Gastroesophageal sphincter (tissue), 4 donors: ENCODE measurements around the gene TMEM217. TPM values are rescaled to one million over a fixed set of nuclear protein-coding genes. Genes with fewer than 3 reads are reported as not detected.
A peak's percentile ranks its signal among the peaks of the same experiment; 100 is the strongest.

Experiments
- ATAC-seq: fragments of 150-250 bp; one replicate; pipeline ENCODE4 v1.9.1; 2016; ENCODE audit warnings: mild to moderate bottlenecking, moderate library complexity
- H3K27ac ChIP-seq, 4 donors: fragments of 200-600 bp; sonication (generic) in 3 of 4; 1 replicate in 3 of 4; 2 replicates in 1 of 4; pipeline ENCODE4 v1.5.1; 2016 to 2019
- H3K27me3 ChIP-seq: fragments of 200-600 bp; sonication (generic); one replicate; pipeline ENCODE4 v1.5.1; 2019
- H3K36me3 ChIP-seq, 2 donors: fragments of 200-600 bp; sonication (generic); one replicate each; pipeline ENCODE4 v1.5.1; 2019; ENCODE audit warnings: control low read depth in 1 of 2
- H3K4me1 ChIP-seq, 3 donors: fragments of 200-600 bp; sonication (generic); 1 replicate in 2 of 3; 2 replicates in 1 of 3; pipeline ENCODE4 v1.5.1; 2016 to 2019; ENCODE audit warnings: control low read depth in 2 of 3
- H3K4me3 ChIP-seq, 2 donors: fragments of 200-600 bp; sonication (generic); one replicate each; pipeline ENCODE4 v1.5.1; 2019; ENCODE audit warnings: mild to moderate bottlenecking in 1 of 2, moderate library complexity in 1 of 2
- H3K9me3 ChIP-seq, 3 donors: fragments of 200-600 bp; sonication (generic); one replicate each; pipeline ENCODE4 v1.5.1; 2017 to 2019; ENCODE audit warnings: control low read depth in 2 of 3
- CTCF ChIP-seq, 4 experiments: fragments of 200-600 bp in 2 of 4; fragments of 450-650 bp in 2 of 4; sonication (generic) in 1 of 4; IDR thresholded peaks; one replicate each; pipeline ENCODE4 v1.5.1; 2017 to 2019; ENCODE audit warnings: antibody characterized with exemption in 4 of 4, mild to moderate bottlenecking in 2 of 4, moderate library complexity in 2 of 4
- EP300 ChIP-seq: sonication (generic); formaldehyde crosslinking; IDR thresholded peaks from one replicate; pipeline ENCODE4 v1.6.1; 2017; ENCODE audit warnings: antibody characterized with exemption, mild to moderate bottlenecking
- POLR2A ChIP-seq, 2 donors: fragments of 450-650 bp; IDR thresholded peaks; one replicate each; pipeline ENCODE4 v1.6.1; 2017; ENCODE audit warnings: antibody characterized with exemption in 2 of 2, mild to moderate bottlenecking in 2 of 2, moderate library complexity in 1 of 2
- POLR2AphosphoS5 ChIP-seq: sonication (generic); formaldehyde crosslinking; IDR thresholded peaks from one replicate; pipeline ENCODE4 v1.6.1; 2017; ENCODE audit warnings: antibody characterized with exemption
- WGBS, 2 donors: methylation state at CpG; one replicate each; pipeline ENCODE4 v1.1.5; 2018; ENCODE audit warnings: low coverage in 1 of 2; 5-methylcytosine and 5-hydroxymethylcytosine counted together
- total RNA-seq, 4 donors: library from RNA; depleted of rRNA; stranded (reverse); fragments of >200 nt; gene quantifications; one replicate each; pipeline ENCODE4 v1.1.0, GENCODE V29; 2016

Gene TMEM217
- total RNA-seq, 4 donors from 2014 or later: 0.40 TPM; not detected in 3

- WGBS, 2 donors: 94 to 100% methylated on average over 4 of the region's 9 CpGs
- H3K4me1 ChIP-seq: peaks cover 6 to 39% (median 16%) of the 10 kb centered on the region in 3 donors
- H3K4me3 ChIP-seq: no peak overlapping the region
- H3K27me3 ChIP-seq: no peaks in the 10 kb centered on the region
- peak; percentile 71 for ATAC-seq
- H3K9me3 ChIP-seq: no peaks in the 10 kb centered on the region
- TF ChIP-seq CTCF (IDR thresholded peaks at IDR 0.05): no peak
- peak; percentile 35 for TF ChIP-seq POLR2AphosphoS5
- TF ChIP-seq EP300: no peak
- no peak for TF ChIP-seq POLR2A (IDR thresholded peaks at IDR 0.05)
- peak overlapping the region in 2 of 4 donors; percentile 0 to 17 for H3K27ac ChIP-seq
- H3K36me3 ChIP-seq: peaks cover 0 to 30% of the 10 kb centered on the region in 2 donors
Observed at GRCh38 chr6:37279366-37280134, 21.6 kb upstream of the TMEM217 start.

DNA sequence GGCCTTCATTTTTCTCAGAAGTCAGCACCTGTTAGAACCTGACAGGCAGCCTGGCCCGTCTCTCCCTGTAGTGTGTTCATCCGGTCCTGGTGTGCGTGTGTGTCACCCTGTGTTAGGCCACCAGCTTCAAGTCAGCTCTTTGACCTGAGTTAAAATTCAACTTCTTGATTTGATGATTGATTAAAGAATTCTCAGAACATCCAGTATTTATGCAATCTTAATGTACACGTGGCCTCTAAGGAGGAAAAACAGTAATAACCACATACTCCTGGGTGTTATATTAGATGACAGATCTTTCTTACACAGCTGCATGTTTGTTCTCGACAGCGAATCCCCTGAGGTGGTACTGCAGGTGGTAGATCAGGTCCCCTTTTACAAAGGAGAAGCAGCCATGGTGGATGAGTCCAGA lies 19.1 kb upstream of the TMEM217 start:
- 84 to 94% methylated on average over 6 of the region's 6 CpGs for WGBS, 2 donors
- Histone ChIP-seq H3K9me3 (no peaks in the 10 kb centered on the region), H3K36me3 (peaks cover 0 to 19% of the 10 kb centered on the region in 2 donors), H3K27me3 (no peaks in the 10 kb centered on the region), H3K4me1 (peaks cover 0 to 14% (median 2%) of the 10 kb centered on the region in 3 donors), H3K27ac (no peak overlapping the region), H3K4me3 (no peak overlapping the region)
- TF ChIP-seq EP300: no peak
- no peak for TF ChIP-seq CTCF (IDR thresholded peaks at IDR 0.05)
- TF ChIP-seq POLR2A (IDR thresholded peaks at IDR 0.05): no peak
- TF ChIP-seq POLR2AphosphoS5: no peak
- no peak for ATAC-seq

DNA sequence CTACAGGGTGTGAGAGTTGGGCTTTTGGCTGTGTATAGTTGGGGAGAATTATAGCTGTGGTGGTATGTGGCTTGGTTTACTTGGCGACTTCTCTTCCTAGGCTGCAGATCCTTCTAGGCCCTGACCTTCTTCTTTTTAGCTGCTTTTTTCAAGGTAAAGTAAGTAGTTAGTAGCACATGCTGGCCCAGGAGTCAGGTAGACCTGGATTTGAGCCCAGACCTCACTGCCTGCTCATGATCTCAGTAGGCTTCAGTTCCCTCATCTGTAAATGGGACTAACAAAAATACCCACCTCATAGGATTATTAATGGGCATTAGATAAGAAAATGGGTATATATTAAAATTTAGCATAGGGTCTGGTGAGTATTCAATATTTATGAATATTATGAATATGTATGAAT lies 17.4 kb upstream of the TMEM217 start:
- Histone ChIP-seq H3K9me3 (no peaks in the 10 kb centered on the region), H3K4me1 (peaks cover 0 to 11% (median 2%) of the 10 kb centered on the region in 3 donors), H3K4me3 (no peak overlapping the region), H3K27ac (no peak overlapping the region), H3K36me3 (peaks cover 0 to 22% of the 10 kb centered on the region in 2 donors), H3K27me3 (no peaks in the 10 kb centered on the region)
- no peak for TF ChIP-seq POLR2A (IDR thresholded peaks at IDR 0.05)
- no peak for TF ChIP-seq CTCF (IDR thresholded peaks at IDR 0.05)
- no peak for ATAC-seq
- WGBS, 2 donors: 100% methylated on average over 1 of the region's 1 CpG; no CpG with 5 or more reads in 1 of the 2 donors

- Histone ChIP-seq H3K27ac (no peak overlapping the region), H3K9me3 (no peaks in the 10 kb centered on the region), H3K36me3 (peaks cover 0 to 20% of the 10 kb centered on the region in 2 donors), H3K27me3 (no peaks in the 10 kb centered on the region), H3K4me1 (no peaks in the 10 kb centered on the region), H3K4me3 (no peak overlapping the region)
- no peak for TF ChIP-seq POLR2AphosphoS5
- TF ChIP-seq POLR2A (IDR thresholded peaks at IDR 0.05): no peak
- TF ChIP-seq EP300: no peak
- TF ChIP-seq CTCF (IDR thresholded peaks at IDR 0.05): no peak
- ATAC-seq: no peak
- WGBS, 2 donors: 54 to 63% methylated on average over 3 of the region's 3 CpGs
Observed at GRCh38 chr6:37273690-37274089, 15.7 kb upstream of the TMEM217 start.
